IMR-90 (cell line): ENCODE data around the gene AFDN. TPM values are rescaled to one million over a fixed set of nuclear protein-coding genes. Genes with fewer than 3 reads are reported as not detected.

Experiments
- ATAC-seq: fragments of 200-7000 bp; cut with Tn5 transposase; 2 replicates; pipeline ENCODE4 v1.9.1; 2020; ENCODE audit warnings: low read depth, mild to moderate bottlenecking, moderate library complexity
- BruUV-seq: library from RNA; stranded (reverse); fragments of 400-500 nt; replicated peaks from 2 replicates; lab custom pipeline; 2021; lab: Mats Ljungman, UMichigan
- CTCF ChIA-PET: fragments of 300-600 bp; formaldehyde crosslinking; extraction: SDS; loops from one replicate; lab custom pipeline; 2021; ENCODE audit warnings: antibody characterized with exemption; lab: Yijun Ruan, JAX
- POLR2A ChIA-PET: fragments of 300-600 bp; sonication (Branson Sonifier 250); formaldehyde crosslinking; loops from one replicate; lab custom pipeline; 2022; ENCODE audit warnings: antibody characterized with exemption; ENCODE audit not compliant: unreplicated experiment; lab: Charles Lee
- DNase-seq: peaks from one replicate; pipeline ENCODE4 v3.0.0; 2013
- H2AFZ ChIP-seq: replicated peaks from 2 replicates; pipeline ENCODE3; 2013; ENCODE audit warnings: low read length, mild to moderate bottlenecking; ENCODE audit not compliant: poor library complexity
- H2AK5ac ChIP-seq: 2 replicates; pipeline ENCODE4 v1.6.1; 2013; ENCODE audit warnings: low read depth, low read length, inconsistent platforms
- H2AK9ac ChIP-seq: replicated peaks from 2 replicates; pipeline ENCODE3; 2013; ENCODE audit warnings: mild to moderate bottlenecking, low read depth, low read length, moderate library complexity; ENCODE audit not compliant: poor library complexity
- H2BK120ac ChIP-seq: 2 replicates; pipeline ENCODE4 v1.6.1; 2013; ENCODE audit warnings: low read depth, low read length, inconsistent platforms
- H2BK15ac ChIP-seq: 3 replicates; pipeline ENCODE4 v1.6.1; 2013; ENCODE audit warnings: low read depth, low read length, inconsistent platforms
- H2BK20ac ChIP-seq: 2 replicates; pipeline ENCODE4 v1.6.1; 2013; ENCODE audit warnings: low read depth, mild to moderate bottlenecking, inconsistent platforms, low read length, moderate library complexity
- H2BK5ac ChIP-seq: 2 replicates; pipeline ENCODE4 v1.6.1; 2013; ENCODE audit warnings: mild to moderate bottlenecking, low read depth, low read length, inconsistent platforms; ENCODE audit not compliant: poor library complexity, severe bottlenecking
- H3K14ac ChIP-seq: replicated peaks from 2 replicates; pipeline ENCODE4 v1.6.1; 2013; ENCODE audit warnings: low read depth, low read length, inconsistent platforms
- H3K18ac ChIP-seq: 2 replicates; pipeline ENCODE4 v1.6.1; 2013; ENCODE audit warnings: low read depth, low read length, control low read depth
- H3K23ac ChIP-seq: 2 replicates; pipeline ENCODE4 v1.6.1; 2013; ENCODE audit warnings: low read depth, low read length, inconsistent platforms
- H3K27ac ChIP-seq: 2 replicates; pipeline ENCODE4 v1.5.1; 2013; ENCODE audit warnings: mild to moderate bottlenecking, control low read depth, low read length; ENCODE audit not compliant: insufficient read depth
- H3K27me3 ChIP-seq: 2 replicates; pipeline ENCODE4 v1.6.1; 2013; ENCODE audit warnings: low read length; ENCODE audit not compliant: control insufficient read depth, insufficient read depth
- H3K36me3 ChIP-seq: 2 replicates; pipeline ENCODE4 v1.6.1; 2013; ENCODE audit warnings: low read length, mixed read lengths; ENCODE audit not compliant: control insufficient read depth, insufficient read depth
- H3K4ac ChIP-seq: 2 replicates; pipeline ENCODE4 v1.6.1; 2013; ENCODE audit warnings: low read depth, low read length, inconsistent platforms
- H3K4me1 ChIP-seq: 2 replicates; pipeline ENCODE4 v1.6.1; 2013; ENCODE audit warnings: low read length, mixed read lengths; ENCODE audit not compliant: control insufficient read depth, insufficient read depth
- H3K4me2 ChIP-seq: 2 replicates; pipeline ENCODE4 v1.6.1; 2013; ENCODE audit warnings: low read depth, mild to moderate bottlenecking, control low read depth, low read length, moderate library complexity
- H3K4me3 ChIP-seq: 2 replicates; pipeline ENCODE4 v1.5.1; 2013; ENCODE audit warnings: low read depth, mild to moderate bottlenecking, control low read depth, low read length, moderate library complexity; ENCODE audit not compliant: insufficient read depth
- H3K56ac ChIP-seq: 2 replicates; pipeline ENCODE4 v1.6.1; 2013; ENCODE audit warnings: low read length, inconsistent platforms; ENCODE audit not compliant: insufficient read depth; ENCODE audit errors: extremely low read depth
- H3K79me1 ChIP-seq, 2 experiments: 2 replicates each; pipeline ENCODE4 v1.6.1; 2013; ENCODE audit warnings: low read length in 2 of 2, inconsistent platforms in 1 of 2, low read depth in 1 of 2
- H3K9ac ChIP-seq: 2 replicates; pipeline ENCODE4 v1.6.1; 2013; ENCODE audit warnings: low read depth, low read length, control low read depth
- H3K9me1 ChIP-seq: 2 replicates; pipeline ENCODE4 v1.6.1; 2013; ENCODE audit warnings: low read length, inconsistent platforms; ENCODE audit not compliant: insufficient read depth
- H3K9me3 ChIP-seq: 2 replicates; pipeline ENCODE4 v1.6.1; 2013; ENCODE audit warnings: low read length; ENCODE audit not compliant: control insufficient read depth, insufficient read depth
- H4K20me1 ChIP-seq: 2 replicates; pipeline ENCODE4 v1.6.1; 2013; ENCODE audit warnings: low read length, inconsistent platforms; ENCODE audit not compliant: insufficient read depth
- H4K5ac ChIP-seq: 2 replicates; pipeline ENCODE4 v1.6.1; 2013; ENCODE audit warnings: mild to moderate bottlenecking, low read depth, low read length, control low read depth
- H4K8ac ChIP-seq, 2 experiments: 2 replicates each; pipeline ENCODE4 v1.6.1; 2013; ENCODE audit warnings: low read depth in 2 of 2, low read length in 2 of 2, control low read depth in 1 of 2, inconsistent platforms in 1 of 2
- H4K91ac ChIP-seq: 2 replicates; pipeline ENCODE4 v1.6.1; 2013; ENCODE audit warnings: low read depth, low read length, inconsistent platforms; ENCODE audit not compliant: insufficient read depth
- BHLHE40 ChIP-seq: fragments of 150-350 bp; IDR thresholded peaks from 2 replicates; pipeline ENCODE4 v1.6.1; 2016; ENCODE audit warnings: mild to moderate bottlenecking, low read depth, low read length
- CEBPB ChIP-seq: IDR thresholded peaks from 2 replicates; pipeline ENCODE4 v1.6.1; 2012; ENCODE audit warnings: low read depth, low read length, improper control_type of control experiment
- CHD1 ChIP-seq: IDR thresholded peaks from 2 replicates; pipeline ENCODE4 v1.6.1; 2012; ENCODE audit warnings: low read depth, low read length, improper control_type of control experiment
- ELK1 ChIP-seq: fragments of 150-350 bp; IDR thresholded peaks from 2 replicates; pipeline ENCODE4 v1.6.1; 2016; ENCODE audit warnings: low read depth, mild to moderate bottlenecking, low read length, moderate library complexity, borderline replicate concordance
- FOS ChIP-seq: fragments of 150-350 bp; IDR thresholded peaks from 2 replicates; pipeline ENCODE4 v1.6.1; 2016; ENCODE audit warnings: low read depth, low read length
- MAZ ChIP-seq: IDR thresholded peaks from 2 replicates; pipeline ENCODE4 v1.6.1; 2012; ENCODE audit warnings: low read depth, mild to moderate bottlenecking, low read length, improper control_type of control experiment, moderate library complexity, borderline replicate concordance
- MXI1 ChIP-seq: IDR thresholded peaks from 2 replicates; pipeline ENCODE4 v1.6.1; 2012; ENCODE audit warnings: low read depth, mild to moderate bottlenecking, low read length, moderate library complexity, borderline replicate concordance
- NFE2L2 ChIP-seq: fragments of 150-350 bp; IDR thresholded peaks from 2 replicates; pipeline ENCODE4 v1.6.1; 2016; ENCODE audit warnings: low read depth, mild to moderate bottlenecking, low read length
- POLR2A ChIP-seq: IDR thresholded peaks from 2 replicates; pipeline ENCODE4 v1.6.1; 2012; ENCODE audit warnings: mild to moderate bottlenecking, low read depth, low read length
- RAD21 ChIP-seq: IDR thresholded peaks from 2 replicates; pipeline ENCODE4 v1.6.1; 2012; ENCODE audit warnings: low read length, improper control_type of control experiment
- RCOR1 ChIP-seq: IDR thresholded peaks from 2 replicates; pipeline ENCODE4 v1.6.1; 2012; ENCODE audit warnings: mild to moderate bottlenecking, low read length, improper control_type of control experiment; ENCODE audit not compliant: insufficient replicate concordance
- SMC3 ChIP-seq: fragments of 150-350 bp; IDR thresholded peaks from 2 replicates; pipeline ENCODE4 v1.6.1; 2016; ENCODE audit warnings: low read depth, mild to moderate bottlenecking, antibody characterized with exemption, low read length, moderate library complexity
- USF2 ChIP-seq: fragments of 150-350 bp; IDR thresholded peaks from 2 replicates; pipeline ENCODE4 v1.6.1; 2017; ENCODE audit warnings: mild to moderate bottlenecking, antibody characterized with exemption, low read length, low read depth
- WGBS, 2 experiments: methylation state at CpG; one replicate each; pipeline versions ENCODE4 v1.1.5 to v1.1.7; 2013; ENCODE audit warnings: missing lambda C conversion rate in 2 of 2; ENCODE audit not compliant: insufficient read length in 1 of 2; ENCODE audit errors: extremely low coverage in 2 of 2; 5-methylcytosine and 5-hydroxymethylcytosine counted together
- dilution Hi-C: fragments of 300-500 bp; cut with HindIII; formaldehyde crosslinking; loops from one replicate; pipeline ENCODE4 v1.14.3; 2018; ENCODE audit warnings: low sequenced_read_pairs; ENCODE audit not compliant: unreplicated experiment
- in situ Hi-C: fragments of 300-500 bp; cut with MboI; formaldehyde crosslinking; loops from 3 replicates; pipeline ENCODE4 v1.14.3; 2019; ENCODE audit warnings: low sequenced_read_pairs, inconsistent platforms, mixed read lengths
- intact Hi-C: fragments of 100-400 bp; cut with micrococcal nuclease; formaldehyde crosslinking; loops from 2 replicates; pipeline ENCODE4 v1.10.0; 2022
- polyA plus RNA-seq, 3 experiments: library from polyadenylated mRNA; depleted of rRNA; stranded (reverse); fragments of >200 nt; gene quantifications; 2 replicates each; pipeline ENCODE4 v1.2.3, GENCODE V29; 2012; ENCODE audit warnings: low replicate concordance in 1 of 3
- total RNA-seq: library from RNA; depleted of rRNA; stranded (reverse); fragments of >200 nt; gene quantifications from 2 replicates; pipeline ENCODE4 v1.2.3, GENCODE V29; 2012
- TF ChIP-seq, protein P1 (sequence below): conservative IDR thresholded peaks from 2 replicates; pipeline ENCODE4 v1.5.1; 2012; ENCODE audit warnings: mild to moderate bottlenecking, low read depth, low read length, improper control_type of control experiment

Gene AFDN
- total and polyA plus RNA-seq, 2 of the 4 experiments (the other 2 are of a cell fraction) = 11.6 to 20.8 TPM

DNA sequence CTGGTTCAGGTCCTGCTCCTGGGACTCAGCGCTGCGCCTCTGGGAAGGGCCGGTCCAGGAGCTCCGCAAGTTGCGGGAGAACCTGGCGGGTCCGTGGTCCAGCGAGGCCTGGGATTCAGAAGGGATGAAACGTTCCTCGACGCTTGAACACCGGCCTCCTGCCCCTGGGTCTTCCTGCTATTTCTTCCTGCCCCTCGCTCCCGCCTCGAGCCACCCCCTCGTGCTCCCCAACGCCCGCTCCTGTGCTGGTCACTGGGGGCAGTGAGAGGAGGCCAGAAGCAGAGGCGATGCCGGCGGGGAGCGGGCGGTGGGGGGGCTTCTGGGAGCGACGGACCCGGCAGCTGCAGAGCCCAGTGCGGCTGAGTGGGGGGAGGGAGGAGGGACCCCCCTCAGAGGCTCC, 150.0 kb downstream of the AFDN start:
- Histone ChIP-seq H4K5ac (no peak overlapping the region), H3K14ac (no peak overlapping the region), H2AFZ (no peak overlapping the region), H2AK5ac (no peak overlapping the region), H3K4me3 (no peak overlapping the region), H3K79me1 (no peaks in the 10 kb centered on the region), H3K9me1 (peaks cover 2% of the 10 kb centered on the region; the same call in 1 of the 2 replicates), H3K4me1 (peaks cover 4% of the 10 kb centered on the region; the same call in 1 of the 2 replicates), H3K4me2 (no peak overlapping the region), H3K9ac (no peak overlapping the region), H4K20me1 (no peaks in the 10 kb centered on the region), H3K18ac (no peak overlapping the region), H2BK15ac (no peak overlapping the region), H3K23ac (no peak overlapping the region), H2BK5ac (no peak overlapping the region), H3K56ac (no peak overlapping the region), H2BK120ac (no peak overlapping the region), H3K4ac (no peak overlapping the region), H4K8ac (no peak overlapping the region), H3K27me3 (peaks cover 2% of the 10 kb centered on the region; the same call in 1 of the 2 replicates), H2AK9ac (no peak overlapping the region), H2BK20ac (no peak overlapping the region), H4K91ac (no peak overlapping the region), H3K9me3 (no peaks in the 10 kb centered on the region), H3K27ac (no peak overlapping the region), H3K36me3 (no peaks in the 10 kb centered on the region)
- BruUV-seq = no TSS peak
- CTCF ChIA-PET = no interaction called here
- DNase-seq (no peak), ATAC-seq (no peak)
- TF ChIP-seq RCOR1 (no peak), CHD1 (no peak), ELK1 (no peak), CEBPB (no peak), FOS (no peak), BHLHE40 (no peak), NFE2L2 (no peak), SMC3 (no peak), USF2 (no peak), RAD21 (no peak), MAZ (no peak), POLR2A (no peak), MXI1 (no peak)
- TF ChIP-seq, protein P1, sequence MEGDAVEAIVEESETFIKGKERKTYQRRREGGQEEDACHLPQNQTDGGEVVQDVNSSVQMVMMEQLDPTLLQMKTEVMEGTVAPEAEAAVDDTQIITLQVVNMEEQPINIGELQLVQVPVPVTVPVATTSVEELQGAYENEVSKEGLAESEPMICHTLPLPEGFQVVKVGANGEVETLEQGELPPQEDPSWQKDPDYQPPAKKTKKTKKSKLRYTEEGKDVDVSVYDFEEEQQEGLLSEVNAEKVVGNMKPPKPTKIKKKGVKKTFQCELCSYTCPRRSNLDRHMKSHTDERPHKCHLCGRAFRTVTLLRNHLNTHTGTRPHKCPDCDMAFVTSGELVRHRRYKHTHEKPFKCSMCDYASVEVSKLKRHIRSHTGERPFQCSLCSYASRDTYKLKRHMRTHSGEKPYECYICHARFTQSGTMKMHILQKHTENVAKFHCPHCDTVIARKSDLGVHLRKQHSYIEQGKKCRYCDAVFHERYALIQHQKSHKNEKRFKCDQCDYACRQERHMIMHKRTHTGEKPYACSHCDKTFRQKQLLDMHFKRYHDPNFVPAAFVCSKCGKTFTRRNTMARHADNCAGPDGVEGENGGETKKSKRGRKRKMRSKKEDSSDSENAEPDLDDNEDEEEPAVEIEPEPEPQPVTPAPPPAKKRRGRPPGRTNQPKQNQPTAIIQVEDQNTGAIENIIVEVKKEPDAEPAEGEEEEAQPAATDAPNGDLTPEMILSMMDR = no peak
- WGBS, 2 experiments = 100% methylated on average over 5 of the region's 27 CpGs; no CpG with 5 or more reads in 1 of the 2 experiments
- dilution Hi-C loops = no loop called here
- in situ Hi-C loops = no loop called here
- intact Hi-C loops = no loop called here
- POLR2A ChIA-PET = no interaction called here
